Measurements from ENCODE around the gene PPTC7. TPM values are rescaled to one million over a fixed set of nuclear protein-coding genes. Genes with fewer than 3 reads are reported as not detected.

Gene PPTC7
- total RNA-seq, 2 experiments from 2014 or later = 53.8 to 54.8 TPM

GRCh38 chr12:110537605-110538409 is 45.3 kb downstream of the PPTC7 start:
- Histone ChIP-seq H3K4me3 (ENCODE audit: low read length) (no peak overlapping the region), H3K27ac (ENCODE audit: low read depth in 1 of 2, low read length in 2 of 2) (no peak overlapping the region), H3K36me3 (ENCODE audit: insufficient read depth, low read length) (peaks cover 76% of the 10 kb centered on the region), H3K4me1 (ENCODE audit: insufficient read depth, low read length) (no peaks in the 10 kb centered on the region), H3K27me3 (ENCODE audit: control insufficient read depth in 1 of 2, insufficient read depth in 2 of 2, low read length in 2 of 2) (no peaks in the 10 kb centered on the region), H3K9me3 (ENCODE audit: control insufficient read depth in 1 of 2, insufficient read depth in 1 of 2, low read length in 2 of 2) (no peaks in the 10 kb centered on the region)
- intact Hi-C loops (cut with DNase I, micrococcal nuclease) = no loop called here
- ChIA-PET CTCF (interaction anchor here (1.5 kb wide), 1 partner anchor 87 kb away, joined by 6 read pairs; the partner anchor contains the start of gene ARPC3), POLR2A (no interaction called here)
- Mint-ChIP-seq H3K4me1 (ENCODE audit: low read depth) (no peaks in the 10 kb centered on the region), H3K36me3 (ENCODE audit: low read depth) (peaks cover 80% of the 10 kb centered on the region), H3K27me3 (no peaks in the 10 kb centered on the region), H3K4me3 (no peak overlapping the region), H3K9me3 (no peaks in the 10 kb centered on the region), H3K27ac (no peak overlapping the region)
- ATAC-seq (ENCODE audit: poor library complexity) = no peak
- no peak for DNase-seq
- TF ChIP-seq CTCF (IDR thresholded peaks at IDR 0.05) = no peak

- DNase-seq (no peak), ATAC-seq (ENCODE audit: poor library complexity) (no peak)
- Mint-ChIP-seq H3K27ac (no peak overlapping the region), H3K4me3 (no peak overlapping the region), H3K4me1 (ENCODE audit: low read depth) (peaks cover 3% of the 10 kb centered on the region), H3K27me3 (no peaks in the 10 kb centered on the region), H3K36me3 (ENCODE audit: low read depth) (peaks cover 82% of the 10 kb centered on the region), H3K9me3 (no peaks in the 10 kb centered on the region)
- H3K4me3 ChIP-seq (ENCODE audit: low read length) = no peak overlapping the region
- intact Hi-C loops (cut with DNase I, micrococcal nuclease) = no loop called here
- H3K4me1 ChIP-seq (ENCODE audit: insufficient read depth, low read length) = no peaks in the 10 kb centered on the region
- no peak for TF ChIP-seq CTCF (IDR thresholded peaks at IDR 0.05)
- ChIA-PET CTCF (interaction anchor here (1.5 kb wide), 1 partner anchor 87 kb away, joined by 6 read pairs; the partner anchor contains the start of gene ARPC3), POLR2A (interaction anchor here (1.2 kb wide), 1 partner anchor 69 kb away, joined by 3 read pairs; the partner anchor contains the start of genes FAM216A and GPN3)
- no peak overlapping the region for H3K27ac ChIP-seq (ENCODE audit: low read depth in 1 of 2, low read length in 2 of 2)
- peaks cover 77% of the 10 kb centered on the region for H3K36me3 ChIP-seq (ENCODE audit: insufficient read depth, low read length)
- no peaks in the 10 kb centered on the region for H3K27me3 ChIP-seq (ENCODE audit: control insufficient read depth in 1 of 2, insufficient read depth in 2 of 2, low read length in 2 of 2)
- H3K9me3 ChIP-seq (ENCODE audit: control insufficient read depth in 1 of 2, insufficient read depth in 1 of 2, low read length in 2 of 2) = no peaks in the 10 kb centered on the region
These were observed 46.1 kb downstream of the PPTC7 start for GRCh38 chr12:110536834-110537604.

GRCh38 chr12:110534811-110535210 is 48.3 kb downstream of the PPTC7 start:
- Mint-ChIP-seq H3K36me3 (ENCODE audit: low read depth) (peaks cover 92% of the 10 kb centered on the region), H3K27ac (no peak overlapping the region), H3K4me3 (no peak overlapping the region), H3K4me1 (ENCODE audit: low read depth) (peaks cover 5% of the 10 kb centered on the region), H3K27me3 (no peaks in the 10 kb centered on the region), H3K9me3 (no peaks in the 10 kb centered on the region)
- CTCF ChIA-PET = interaction anchor here (1.9 to 2.3 kb wide), 2 partner anchors 67 to 85 kb away, joined by 6 to 10 read pairs; partner anchors contain the start of gene ARPC3
- ATAC-seq (ENCODE audit: poor library complexity) = no peak
- intact Hi-C loops (cut with DNase I, micrococcal nuclease) = no loop called here
- TF ChIP-seq CTCF (IDR thresholded peaks at IDR 0.05) = no peak
- no peaks in the 10 kb centered on the region for H3K4me1 ChIP-seq (ENCODE audit: insufficient read depth, low read length)
- POLR2A ChIA-PET = no interaction called here
- DNase-seq = no peak
- no peaks in the 10 kb centered on the region for H3K9me3 ChIP-seq (ENCODE audit: control insufficient read depth in 1 of 2, insufficient read depth in 1 of 2, low read length in 2 of 2)
- no peak overlapping the region for H3K27ac ChIP-seq (ENCODE audit: low read depth in 1 of 2, low read length in 2 of 2)
- H3K36me3 ChIP-seq (ENCODE audit: insufficient read depth, low read length) = peaks cover 78% of the 10 kb centered on the region
- no peaks in the 10 kb centered on the region for H3K27me3 ChIP-seq (ENCODE audit: control insufficient read depth in 1 of 2, insufficient read depth in 2 of 2, low read length in 2 of 2)
- H3K4me3 ChIP-seq (ENCODE audit: low read length) = no peak overlapping the region

Data from CD4-positive, alpha-beta T cell (primary cell).